Keratinocyte (primary cell): ENCODE results near the gene ECI2.

Experiments
- EZH2 ChIP-seq: IDR thresholded peaks from one replicate; pipeline ENCODE4 v1.6.1; 2012; ENCODE audit warnings: inconsistent platforms, mild to moderate bottlenecking, low read length, moderate library complexity
- TF ChIP-seq, protein P1 (sequence below), 3 experiments: IDR thresholded peaks in 1 of 3; conservative IDR thresholded peaks in 1 of 3; optimal IDR thresholded peaks in 1 of 3; 2 replicates in 2 of 3; 3 replicates in 1 of 3; pipeline versions ENCODE3 to v1.5.1; 2011; ENCODE audit warnings: low read length in 3 of 3, mild to moderate bottlenecking in 3 of 3, moderate library complexity in 2 of 3, control low read depth in 1 of 3, inconsistent platforms in 1 of 3; ENCODE audit not compliant: insufficient read depth in 2 of 3; ENCODE audit errors: extremely low read depth in 1 of 3

- TF ChIP-seq, protein P1, sequence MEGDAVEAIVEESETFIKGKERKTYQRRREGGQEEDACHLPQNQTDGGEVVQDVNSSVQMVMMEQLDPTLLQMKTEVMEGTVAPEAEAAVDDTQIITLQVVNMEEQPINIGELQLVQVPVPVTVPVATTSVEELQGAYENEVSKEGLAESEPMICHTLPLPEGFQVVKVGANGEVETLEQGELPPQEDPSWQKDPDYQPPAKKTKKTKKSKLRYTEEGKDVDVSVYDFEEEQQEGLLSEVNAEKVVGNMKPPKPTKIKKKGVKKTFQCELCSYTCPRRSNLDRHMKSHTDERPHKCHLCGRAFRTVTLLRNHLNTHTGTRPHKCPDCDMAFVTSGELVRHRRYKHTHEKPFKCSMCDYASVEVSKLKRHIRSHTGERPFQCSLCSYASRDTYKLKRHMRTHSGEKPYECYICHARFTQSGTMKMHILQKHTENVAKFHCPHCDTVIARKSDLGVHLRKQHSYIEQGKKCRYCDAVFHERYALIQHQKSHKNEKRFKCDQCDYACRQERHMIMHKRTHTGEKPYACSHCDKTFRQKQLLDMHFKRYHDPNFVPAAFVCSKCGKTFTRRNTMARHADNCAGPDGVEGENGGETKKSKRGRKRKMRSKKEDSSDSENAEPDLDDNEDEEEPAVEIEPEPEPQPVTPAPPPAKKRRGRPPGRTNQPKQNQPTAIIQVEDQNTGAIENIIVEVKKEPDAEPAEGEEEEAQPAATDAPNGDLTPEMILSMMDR (optimal IDR thresholded peaks at IDR 0.05 in 1 of 3, IDR thresholded peaks at IDR 0.05 in 1 of 3, conservative IDR thresholded peaks at IDR 0.05 in 1 of 3; ENCODE audit: extremely low read depth in 1 of 3, insufficient read depth in 2 of 3, low read length in 3 of 3): no peak
- TF ChIP-seq EZH2: no peak
These were observed 60.7 kb downstream of the ECI2 start for GRCh38 chr6:4074478-4075235.
